Activated naive CD4-positive, alpha-beta T cell treated with Interleukin-2 at 50 U/mL for 16 hours (primary cell): ENCODE results near the gene LCE5A.
"Not testable (repeated sequence)": the region's sequence is repeated elsewhere in the genome, so short reads cannot be mapped to it uniquely, and the experiment has no call there.

Experiments
- DNase-seq: peaks from one replicate; pipeline ENCODE4 v3.0.0-alpha.2; 2020

Gene LCE5A, protein sequence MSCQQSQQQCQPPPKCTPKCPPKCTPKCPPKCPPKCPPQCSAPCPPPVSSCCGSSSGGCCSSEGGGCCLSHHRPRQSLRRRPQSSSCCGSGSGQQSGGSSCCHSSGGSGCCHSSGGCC

DNA sequence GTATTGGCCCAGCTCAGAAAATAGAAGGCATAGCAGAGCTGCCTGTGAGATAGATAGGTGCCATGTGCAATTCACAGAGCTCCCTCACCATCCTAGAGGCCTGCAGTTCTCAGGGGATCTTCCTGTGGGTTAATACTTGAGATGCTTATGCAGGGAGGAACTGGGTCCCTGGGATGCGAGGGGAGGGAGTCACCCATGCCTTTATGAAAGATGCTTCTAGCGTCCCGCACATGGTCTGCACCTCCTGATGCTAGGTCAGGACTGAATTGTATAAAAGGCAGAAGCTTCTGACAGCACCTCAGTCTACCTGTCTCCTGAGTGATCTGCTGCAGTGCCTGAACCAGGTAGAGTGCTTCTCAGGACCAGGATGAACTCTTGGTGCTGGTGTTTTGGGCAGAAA is at the start of gene LCE5A:
Gene LCE5A, plus strand, starts transcription at position 301 of the 400 bp plus-strand sequence. CDS start 732 bp downstream, outside the sequence.
- no peak for DNase-seq

GRCh38 chr1:152461544-152461943 is 49.1 kb upstream of the LCE5A start:
- DNase-seq = peak; percentile 53

DNA sequence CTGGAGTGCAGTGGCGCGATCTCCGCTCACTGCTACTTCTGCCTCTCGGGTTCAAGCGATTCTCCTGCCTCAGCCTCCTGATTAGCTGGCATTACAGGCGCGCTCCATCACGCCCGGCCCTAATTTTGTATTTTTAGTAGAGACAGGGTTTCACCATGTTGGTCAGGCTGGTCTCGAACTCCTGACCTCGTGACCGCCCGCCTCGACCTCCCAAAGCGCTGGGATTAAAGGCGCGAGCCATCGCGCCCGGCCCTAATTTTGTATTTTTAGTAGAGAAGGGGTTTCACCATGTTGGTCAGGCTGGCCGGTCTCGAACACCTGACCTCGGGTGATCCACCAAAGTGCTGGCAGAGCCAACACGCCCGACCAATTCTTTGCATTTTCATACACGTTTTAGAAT is 48.0 kb upstream of the LCE5A start:
- no peak for DNase-seq

- DNase-seq = no peak
Measured at GRCh38 chr1:152466217-152466616, 44.4 kb upstream of the LCE5A start.

DNA sequence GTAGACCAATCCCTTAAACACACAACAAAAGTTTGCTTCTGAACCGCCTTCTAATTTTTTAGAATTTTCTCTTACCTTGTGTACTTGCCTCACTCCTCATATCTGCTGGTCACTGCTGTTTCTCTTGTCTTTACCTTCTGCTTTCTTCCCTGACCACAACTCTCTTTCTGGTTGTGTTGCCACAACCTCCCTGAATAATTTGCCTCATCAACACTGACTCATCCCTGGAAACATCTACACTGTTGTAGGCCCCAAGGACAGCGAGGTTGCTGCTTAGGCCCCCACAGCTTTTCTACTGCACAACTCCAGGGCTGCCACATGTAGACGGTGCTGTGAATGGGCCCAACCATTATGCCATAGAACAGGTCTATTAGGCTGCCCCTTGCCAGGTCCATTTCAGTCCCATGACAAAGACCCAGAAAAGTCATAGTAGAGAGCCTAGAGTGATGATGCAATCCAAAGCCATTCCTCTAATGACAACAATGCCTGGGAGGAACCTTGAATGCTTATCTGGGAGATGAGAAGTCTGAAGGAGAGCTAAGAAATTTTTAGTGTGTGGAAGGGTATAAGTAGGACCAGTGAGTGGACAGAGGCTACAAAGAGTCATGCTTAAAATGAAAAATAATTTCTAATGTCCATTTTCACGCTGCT is 36.6 kb upstream of the LCE5A start:
- DNase-seq = no peak

GRCh38 chr1:152479792-152480595 is 30.6 kb upstream of the LCE5A start:
- peak; percentile 73 for DNase-seq

GRCh38 chr1:152481869-152482664 is 28.5 kb upstream of the LCE5A start:
- DNase-seq = no peak

DNA sequence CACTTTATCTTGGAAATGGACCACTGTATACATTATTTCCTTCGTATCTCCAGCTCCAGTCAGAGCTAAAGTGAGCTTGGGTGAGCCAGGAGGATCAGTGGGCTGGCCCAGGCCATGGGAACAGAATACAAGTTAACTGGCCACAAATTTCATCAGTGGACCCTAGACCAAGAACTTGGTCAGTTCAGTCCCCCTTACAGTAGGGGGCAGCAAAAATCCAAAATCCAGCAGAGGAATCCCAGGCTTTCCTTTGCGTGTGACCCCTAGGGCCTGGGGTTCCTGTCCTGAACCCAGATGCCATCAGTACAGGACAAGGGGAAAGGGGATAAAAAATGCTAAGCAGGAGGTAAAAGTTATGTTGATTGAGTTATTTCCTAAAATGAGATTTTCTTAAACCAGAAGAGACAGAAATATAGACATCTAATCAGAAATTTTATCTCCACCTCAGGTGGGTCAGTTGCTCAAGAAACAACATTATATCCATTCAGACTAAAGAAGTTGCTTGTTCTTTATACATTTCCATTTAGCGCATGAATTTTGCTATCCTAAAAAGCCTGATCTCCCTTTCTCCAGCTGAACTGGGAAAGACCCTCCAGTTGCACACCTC is 24.1 kb upstream of the LCE5A start:
- no peak for DNase-seq

- no peak for DNase-seq
Measured at GRCh38 chr1:152487871-152488270, 22.7 kb upstream of the LCE5A start.

GRCh38 chr1:152491537-152491936 is 19.1 kb upstream of the LCE5A start:
- not testable (repeated sequence) for DNase-seq

GRCh38 chr1:152495066-152495675 is 15.4 kb upstream of the LCE5A start:
- DNase-seq = no peak

DNA sequence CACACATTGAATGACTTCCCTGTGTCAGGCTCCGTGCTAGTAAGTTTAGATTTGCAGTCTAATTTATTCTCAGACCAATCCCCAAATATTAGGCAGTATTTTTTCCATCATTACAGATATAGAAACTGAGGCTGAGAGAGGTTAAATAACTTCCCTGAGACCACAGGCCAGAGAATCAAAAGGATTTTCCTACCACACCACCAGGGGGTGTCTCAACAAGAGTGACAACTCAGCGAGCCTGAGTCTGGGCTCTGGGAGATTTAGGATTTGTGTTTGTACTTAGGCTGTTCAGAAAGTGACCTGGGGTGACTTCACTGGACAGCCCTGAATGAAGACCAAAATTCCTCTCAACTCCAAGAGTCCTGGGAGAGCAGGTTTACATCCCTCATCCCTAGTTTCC is 13.3 kb upstream of the LCE5A start:
- no peak for DNase-seq

DNA sequence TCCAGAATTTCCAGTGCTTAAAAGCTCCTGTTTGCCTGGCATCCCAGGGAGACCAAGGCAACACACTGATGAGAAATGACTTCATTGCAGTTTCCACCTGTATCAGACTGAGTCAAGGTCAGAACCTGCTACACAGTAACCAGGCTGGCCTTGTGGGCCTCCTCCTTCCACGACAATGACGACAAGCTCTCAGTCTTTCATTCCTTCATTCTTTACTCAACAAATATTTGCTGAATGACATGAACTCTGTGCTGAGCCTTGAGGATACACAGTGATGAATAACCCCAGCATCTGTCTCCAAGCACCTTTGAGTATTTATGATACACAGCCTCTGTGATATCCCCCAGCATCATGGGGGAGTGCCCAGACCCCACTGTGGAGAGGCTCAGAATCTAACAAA is 8.9 kb upstream of the LCE5A start:
- DNase-seq = no peak

- DNase-seq = no peak
Measured at GRCh38 chr1:152502496-152503180, 8.0 kb upstream of the LCE5A start.

GRCh38 chr1:152505083-152505482 is 5.5 kb upstream of the LCE5A start:
- DNase-seq = no peak

DNA sequence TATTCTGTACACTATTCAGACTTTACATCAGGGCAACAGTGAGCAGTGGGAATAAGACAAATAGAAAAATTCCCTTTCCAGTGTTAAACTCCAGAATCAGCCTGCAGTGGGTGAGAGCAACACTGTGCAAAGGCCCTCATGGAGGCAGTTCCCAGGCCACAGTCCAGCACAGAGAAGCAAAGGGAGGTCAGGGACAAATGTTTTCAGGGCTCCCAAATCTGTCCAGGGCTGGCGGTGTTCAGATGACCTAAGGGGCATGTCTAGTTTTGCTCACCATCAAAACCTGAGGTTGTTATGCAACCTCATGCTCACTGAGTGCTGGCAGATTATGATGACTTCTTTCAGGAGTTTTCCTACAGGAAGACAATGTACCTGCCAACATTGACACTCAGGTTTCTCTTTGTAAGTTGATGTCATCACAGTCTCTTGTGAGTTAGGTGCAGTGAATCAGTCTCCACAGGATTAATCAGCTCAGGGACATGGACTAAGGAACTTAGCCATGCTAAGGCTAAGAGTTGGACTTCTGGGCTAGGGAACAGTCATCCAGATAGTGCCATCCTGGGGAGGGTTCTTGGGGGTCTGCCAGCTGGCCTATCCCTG is 3.6 kb upstream of the LCE5A start:
- DNase-seq = no peak

GRCh38 chr1:152511596-152511995 is 993 bp downstream of the LCE5A start:
- no peak for DNase-seq

- DNase-seq = no peak
Measured at GRCh38 chr1:152513081-152513480, 2.5 kb downstream of the LCE5A start.

GRCh38 chr1:152514715-152515433 is 4.3 kb downstream of the LCE5A start:
- DNase-seq = no peak

DNA sequence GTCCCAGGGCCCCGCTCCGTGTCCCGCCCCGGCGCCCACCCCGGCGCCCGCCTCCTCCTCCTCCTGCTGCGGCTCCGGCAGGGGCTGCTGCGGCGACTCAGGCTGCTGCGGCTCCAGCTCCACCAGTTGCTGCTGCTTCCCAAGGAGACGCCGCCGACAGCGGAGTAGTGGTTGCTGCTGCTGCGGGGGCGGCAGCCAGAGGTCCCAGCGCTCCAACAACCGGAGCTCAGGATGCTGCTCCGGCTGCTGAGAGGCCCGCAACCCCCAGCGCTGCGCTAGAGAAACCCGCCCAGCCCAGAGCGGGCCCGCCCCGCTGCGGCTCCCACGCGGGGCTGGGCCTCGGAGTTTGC is 4.8 kb downstream of the LCE5A start:
- no peak for DNase-seq

- no peak for DNase-seq
Measured at GRCh38 chr1:152516082-152516481, 5.5 kb downstream of the LCE5A start.
